Measurements from ENCODE around the gene IGFALS.

DNA sequence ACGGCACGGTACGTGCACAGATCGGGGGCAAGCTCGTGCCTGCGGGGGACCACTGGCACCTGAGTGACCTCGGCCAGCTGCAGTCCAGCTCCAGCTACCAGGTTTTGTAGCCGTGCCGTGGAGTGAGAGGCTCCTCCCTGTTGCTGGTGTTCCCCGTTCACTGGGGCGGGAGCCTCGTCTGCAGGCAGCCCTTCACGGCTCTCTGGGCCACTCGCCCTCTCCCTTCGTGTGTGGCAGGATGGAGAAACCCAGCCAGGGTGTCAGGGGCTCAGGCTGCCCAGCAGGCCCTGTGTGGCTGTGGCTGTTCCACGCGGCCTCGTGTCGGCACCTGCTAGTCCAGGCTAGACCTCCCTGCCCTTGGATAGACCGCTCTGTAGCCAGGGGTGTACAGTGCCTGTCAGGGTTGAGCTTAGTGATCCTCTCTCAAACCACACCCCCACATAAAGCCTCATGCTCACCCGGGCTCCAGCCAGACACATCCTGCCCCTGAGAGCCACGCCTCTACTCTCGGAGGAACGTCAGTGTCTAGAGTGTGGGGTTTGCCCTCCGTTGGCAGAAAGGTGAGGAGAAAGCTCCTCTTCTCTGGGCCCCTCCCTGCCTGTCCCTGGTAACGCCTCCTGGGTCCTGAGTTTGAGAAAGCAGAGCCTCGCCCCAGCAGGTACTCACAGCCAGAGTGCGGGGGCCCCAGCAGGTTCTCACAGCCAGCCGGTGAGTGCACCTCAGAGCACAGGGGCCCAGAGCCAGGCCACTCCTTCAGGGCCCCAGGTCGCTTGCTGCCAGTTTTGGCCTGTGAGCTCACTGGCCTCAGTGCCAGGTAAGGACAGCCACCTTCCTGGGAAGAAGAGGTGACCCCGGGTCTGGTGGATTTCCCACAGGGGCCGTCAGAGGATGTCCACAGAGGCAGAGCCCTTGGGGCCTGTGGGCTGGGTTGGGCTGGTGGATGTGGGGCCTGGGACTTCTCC is 49.8 kb downstream of the IGFALS start:
- TF ChIP-seq, protein P1, sequence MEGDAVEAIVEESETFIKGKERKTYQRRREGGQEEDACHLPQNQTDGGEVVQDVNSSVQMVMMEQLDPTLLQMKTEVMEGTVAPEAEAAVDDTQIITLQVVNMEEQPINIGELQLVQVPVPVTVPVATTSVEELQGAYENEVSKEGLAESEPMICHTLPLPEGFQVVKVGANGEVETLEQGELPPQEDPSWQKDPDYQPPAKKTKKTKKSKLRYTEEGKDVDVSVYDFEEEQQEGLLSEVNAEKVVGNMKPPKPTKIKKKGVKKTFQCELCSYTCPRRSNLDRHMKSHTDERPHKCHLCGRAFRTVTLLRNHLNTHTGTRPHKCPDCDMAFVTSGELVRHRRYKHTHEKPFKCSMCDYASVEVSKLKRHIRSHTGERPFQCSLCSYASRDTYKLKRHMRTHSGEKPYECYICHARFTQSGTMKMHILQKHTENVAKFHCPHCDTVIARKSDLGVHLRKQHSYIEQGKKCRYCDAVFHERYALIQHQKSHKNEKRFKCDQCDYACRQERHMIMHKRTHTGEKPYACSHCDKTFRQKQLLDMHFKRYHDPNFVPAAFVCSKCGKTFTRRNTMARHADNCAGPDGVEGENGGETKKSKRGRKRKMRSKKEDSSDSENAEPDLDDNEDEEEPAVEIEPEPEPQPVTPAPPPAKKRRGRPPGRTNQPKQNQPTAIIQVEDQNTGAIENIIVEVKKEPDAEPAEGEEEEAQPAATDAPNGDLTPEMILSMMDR (IDR thresholded peaks at IDR 0.05), result no peak
- no peak for TF ChIP-seq POLR2A (IDR thresholded peaks at IDR 0.05)

Data from esophagus squamous epithelium (tissue), 4 donors.